Measurements from ENCODE around the gene NEUROD1.
"Not testable (repeated sequence)": the region's sequence is repeated elsewhere in the genome, so short reads cannot be mapped to it uniquely, and the experiment has no call there.

The NEUROD1 gene

DNA sequence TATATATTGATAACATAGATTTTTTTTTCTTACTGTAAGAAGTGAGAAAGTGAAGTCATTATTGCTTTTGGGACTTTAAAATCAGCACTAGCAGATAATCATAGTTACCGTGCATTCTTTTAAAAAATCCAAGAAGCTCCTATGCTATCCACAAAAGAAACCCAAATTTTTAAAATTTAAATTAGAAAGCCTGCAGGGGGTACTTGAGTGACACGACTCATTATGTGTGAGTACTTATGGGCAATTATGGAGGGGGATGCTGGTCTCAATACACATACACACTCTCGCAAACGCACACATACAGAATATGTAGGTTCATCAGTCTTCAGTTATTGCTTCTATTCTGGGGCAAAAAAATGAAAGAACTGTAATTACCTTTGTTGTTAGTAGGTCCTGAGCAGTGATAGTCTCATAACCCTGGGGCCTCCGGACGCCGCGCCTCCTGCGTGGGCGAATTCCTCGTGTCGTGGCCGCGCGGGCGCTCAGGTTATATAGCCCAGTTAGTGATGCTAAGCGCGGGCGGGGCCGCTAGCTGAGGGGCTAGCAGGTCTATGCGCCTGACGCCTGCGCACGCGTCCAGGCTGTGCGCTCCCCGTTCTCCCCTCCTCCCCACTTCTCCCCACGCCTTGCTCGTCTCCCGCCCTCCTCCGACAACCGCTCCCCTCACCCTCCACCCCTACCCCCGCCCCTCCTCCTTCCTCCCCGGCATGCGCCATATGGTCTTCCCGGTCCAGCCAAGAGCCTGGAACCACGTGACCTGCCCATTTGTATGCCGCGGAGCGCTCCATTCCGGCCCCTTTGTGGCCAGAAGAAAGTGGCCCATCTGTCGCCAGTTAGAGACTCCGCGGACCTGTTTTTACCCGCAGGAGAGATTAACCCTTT lies at the start of gene NEUROD1:
TSS of gene NEUROD1 (minus strand) at position 463 of the 882 bp plus-strand sequence. CDS start 1,657 bp downstream, outside the sequence.
- peak; percentile 43 for FAIRE-seq

- no peak for FAIRE-seq
Measured at GRCh38 chr2:181725476-181725875, 45.2 kb upstream of the NEUROD1 start.

GRCh38 chr2:181724662-181725061 lies 44.3 kb upstream of the NEUROD1 start:
- no peak for FAIRE-seq

DNA sequence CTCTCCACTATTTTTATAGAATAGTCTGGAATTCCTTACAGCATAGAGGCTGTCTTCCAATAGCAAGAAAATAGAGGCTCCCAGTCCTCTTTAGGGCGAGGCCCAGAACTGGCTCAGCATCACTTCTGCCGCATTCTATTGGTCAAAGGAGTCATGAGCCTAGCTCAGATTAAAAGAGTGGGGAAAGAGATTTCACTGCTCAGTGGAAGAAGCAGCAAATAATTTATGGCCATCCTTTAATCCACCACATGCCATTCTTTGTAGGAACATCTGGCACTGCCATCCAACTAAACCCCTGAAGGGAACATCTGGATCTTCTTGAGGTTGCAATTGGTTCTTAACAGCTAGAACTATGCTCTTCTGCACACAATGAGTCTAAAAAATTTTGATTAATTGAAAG lies 43.4 kb upstream of the NEUROD1 start:
- no peak for FAIRE-seq

GRCh38 chr2:181715033-181715630 lies 34.8 kb upstream of the NEUROD1 start:
- FAIRE-seq, result peak; percentile 97

GRCh38 chr2:181711051-181711450 lies 30.7 kb upstream of the NEUROD1 start:
- not testable (repeated sequence) for FAIRE-seq

- not testable (repeated sequence) for FAIRE-seq
Measured at GRCh38 chr2:181702519-181702918, 22.2 kb upstream of the NEUROD1 start.

- FAIRE-seq, result no peak
Measured at GRCh38 chr2:181698223-181698622, 17.9 kb upstream of the NEUROD1 start.

- FAIRE-seq, result no peak
Measured at GRCh38 chr2:181697571-181697970, 17.3 kb upstream of the NEUROD1 start.

DNA sequence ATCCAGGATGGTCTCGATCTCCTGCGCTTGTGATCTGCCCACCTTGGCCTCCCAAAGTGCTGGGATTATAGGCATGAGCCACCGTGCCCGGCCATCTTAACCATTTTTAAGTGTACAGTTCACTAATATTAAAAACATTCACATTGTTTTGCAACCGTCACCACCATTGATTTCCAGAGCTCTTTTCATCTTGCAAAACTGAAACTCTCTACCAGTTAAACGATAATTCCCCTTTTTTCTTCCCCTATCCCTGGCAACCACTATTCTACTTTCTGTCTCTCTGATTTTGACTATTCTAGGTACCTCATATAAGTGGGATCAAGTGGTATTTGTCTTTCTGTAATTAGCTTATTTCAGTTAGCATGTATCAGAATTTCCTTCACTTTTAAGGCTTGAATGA lies 16.8 kb upstream of the NEUROD1 start:
- FAIRE-seq, result no peak

DNA sequence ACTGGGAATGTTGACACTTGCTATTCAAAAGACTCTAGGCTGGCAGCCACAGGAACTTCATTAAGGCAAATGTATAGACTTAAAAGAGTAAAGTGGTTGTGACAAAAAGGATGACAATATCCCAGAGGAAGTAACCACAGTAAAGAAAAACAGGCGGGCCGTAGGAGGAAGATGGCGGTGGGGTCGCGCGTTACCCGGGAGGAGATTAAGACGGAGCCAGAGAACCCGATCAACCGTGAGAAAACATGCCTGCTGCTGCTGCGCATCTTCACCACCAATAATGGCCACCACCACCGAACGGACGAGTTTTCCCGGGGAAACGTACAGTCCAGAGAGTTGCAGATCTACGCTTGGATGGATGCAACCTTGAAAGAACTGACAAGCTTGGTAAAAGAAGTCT lies 14.0 kb upstream of the NEUROD1 start:
- FAIRE-seq, result no peak

GRCh38 chr2:181690860-181691259 lies 10.5 kb upstream of the NEUROD1 start:
- FAIRE-seq, result no peak

- FAIRE-seq, result peak; percentile 93
Measured at GRCh38 chr2:181686576-181687185, 6.4 kb upstream of the NEUROD1 start.

DNA sequence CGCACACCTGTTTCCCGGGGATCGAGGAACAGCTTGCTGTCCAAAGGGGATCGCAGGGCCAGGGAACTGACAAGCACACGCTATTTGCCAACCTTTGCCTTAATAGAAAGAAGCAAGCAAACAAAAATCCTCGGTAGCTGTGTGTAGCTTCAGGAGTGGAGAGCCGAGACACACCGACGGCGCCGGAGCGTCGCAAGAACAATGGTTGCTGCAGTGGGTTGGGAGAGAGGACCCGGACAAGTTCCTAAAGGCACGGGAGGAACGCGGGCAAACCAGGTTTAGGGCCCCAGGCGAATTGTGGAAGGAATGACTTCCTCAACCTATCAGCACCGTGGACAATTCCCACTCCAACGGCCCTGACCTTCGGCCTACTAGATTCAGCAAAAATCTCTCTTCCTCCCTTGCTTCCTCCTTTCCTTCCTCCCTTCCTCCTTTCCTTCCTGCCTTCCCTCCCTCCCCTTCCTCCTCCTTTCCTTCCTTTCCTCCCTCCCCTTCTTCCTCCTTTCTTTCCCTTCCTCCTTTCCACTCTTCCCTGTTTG lies 4.9 kb upstream of the NEUROD1 start:
- FAIRE-seq, result no peak

DNA sequence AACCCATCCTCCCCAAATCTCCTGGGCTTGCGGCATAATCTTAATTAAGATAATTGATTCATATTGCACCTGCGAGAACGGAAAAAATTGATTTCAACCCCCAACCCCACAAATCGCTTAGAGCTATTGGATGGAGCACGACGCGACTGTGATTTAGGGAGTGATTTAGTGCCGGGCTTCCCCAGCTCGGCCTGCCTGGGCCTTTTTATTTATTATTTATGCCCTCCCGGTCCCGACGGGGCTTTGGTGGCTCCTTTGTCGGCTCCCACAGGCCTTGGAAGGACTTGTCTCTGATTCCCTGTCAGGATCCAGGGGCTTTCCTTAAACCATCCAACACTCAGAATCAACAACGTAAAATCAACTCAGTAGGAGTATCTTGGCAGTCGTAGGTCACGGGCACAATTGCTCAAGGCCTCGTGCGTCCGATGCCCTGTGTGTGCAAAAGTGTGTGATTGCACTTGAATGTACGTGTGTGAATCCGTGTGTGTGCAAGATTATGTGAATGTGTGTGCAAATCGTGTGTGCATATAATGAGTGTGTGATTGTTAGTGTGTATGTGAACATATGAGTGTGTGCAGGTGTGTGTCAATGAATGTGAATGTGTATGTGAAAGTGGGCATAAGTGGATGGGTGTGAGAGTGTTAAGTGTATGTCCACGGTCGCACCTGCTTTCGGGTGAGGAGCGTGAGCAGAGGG lies 4.3 kb upstream of the NEUROD1 start:
- no peak for FAIRE-seq

- no peak for FAIRE-seq
Measured at GRCh38 chr2:181683518-181684453, 3.5 kb upstream of the NEUROD1 start.

GRCh38 chr2:181682795-181683517 lies 2.6 kb upstream of the NEUROD1 start:
- no peak for FAIRE-seq

DNA sequence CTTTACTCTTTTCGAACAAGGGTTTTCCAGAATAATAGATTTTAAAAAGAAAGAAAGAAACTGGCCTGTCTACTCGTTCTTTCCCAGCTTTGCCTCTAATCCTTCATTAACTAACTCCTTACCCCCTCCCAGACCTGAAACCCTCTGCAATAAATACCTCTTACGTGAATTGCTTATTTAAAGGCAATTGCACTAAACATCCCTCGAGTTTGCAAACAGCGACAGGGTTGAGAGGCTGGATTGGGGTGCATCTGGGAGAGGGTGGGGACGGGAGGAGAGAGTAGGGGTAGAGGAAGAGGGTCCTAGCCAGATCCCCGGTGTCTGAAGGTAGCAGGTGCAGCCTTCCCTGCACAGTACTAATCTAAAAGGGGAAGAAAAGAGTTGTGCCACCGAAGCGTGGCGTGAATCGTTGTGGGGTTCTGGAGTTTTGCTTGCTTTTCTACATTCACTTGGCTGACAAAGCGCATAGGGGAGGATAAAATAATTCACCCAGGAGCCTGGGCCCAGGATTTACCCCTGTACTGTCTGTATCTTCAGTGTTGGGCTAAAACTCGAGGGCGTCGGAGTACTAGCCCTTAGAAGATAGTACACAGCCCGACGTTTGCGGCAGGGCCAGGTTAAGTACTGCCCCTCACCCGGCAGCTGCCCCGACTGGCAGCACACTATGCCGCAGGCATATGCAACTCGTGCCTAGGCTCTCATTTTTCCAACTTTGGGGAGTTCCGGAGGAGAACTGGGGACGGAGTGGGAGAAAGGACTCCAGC lies 1.9 kb upstream of the NEUROD1 start:
- no peak for FAIRE-seq

- FAIRE-seq, result no peak
Measured at GRCh38 chr2:181680937-181681811, 857 bp upstream of the NEUROD1 start.

Measured in islet of Langerhans (tissue), 1 donor.